AML-193 (cell line): Measurements from ENCODE around the gene SLC25A19.
A peak's percentile ranks its signal among the peaks of the same experiment; 100 is the strongest.
"Not testable (repeated sequence)": the region's sequence is repeated elsewhere in the genome, so short reads cannot be mapped to it uniquely, and the experiment has no call there.

Experiments
- DNase-seq, 2 experiments: peaks; one replicate each; lab custom pipeline; 2025; lab: John Stamatoyannopoulos, UW

SLC25A19 gene

DNA sequence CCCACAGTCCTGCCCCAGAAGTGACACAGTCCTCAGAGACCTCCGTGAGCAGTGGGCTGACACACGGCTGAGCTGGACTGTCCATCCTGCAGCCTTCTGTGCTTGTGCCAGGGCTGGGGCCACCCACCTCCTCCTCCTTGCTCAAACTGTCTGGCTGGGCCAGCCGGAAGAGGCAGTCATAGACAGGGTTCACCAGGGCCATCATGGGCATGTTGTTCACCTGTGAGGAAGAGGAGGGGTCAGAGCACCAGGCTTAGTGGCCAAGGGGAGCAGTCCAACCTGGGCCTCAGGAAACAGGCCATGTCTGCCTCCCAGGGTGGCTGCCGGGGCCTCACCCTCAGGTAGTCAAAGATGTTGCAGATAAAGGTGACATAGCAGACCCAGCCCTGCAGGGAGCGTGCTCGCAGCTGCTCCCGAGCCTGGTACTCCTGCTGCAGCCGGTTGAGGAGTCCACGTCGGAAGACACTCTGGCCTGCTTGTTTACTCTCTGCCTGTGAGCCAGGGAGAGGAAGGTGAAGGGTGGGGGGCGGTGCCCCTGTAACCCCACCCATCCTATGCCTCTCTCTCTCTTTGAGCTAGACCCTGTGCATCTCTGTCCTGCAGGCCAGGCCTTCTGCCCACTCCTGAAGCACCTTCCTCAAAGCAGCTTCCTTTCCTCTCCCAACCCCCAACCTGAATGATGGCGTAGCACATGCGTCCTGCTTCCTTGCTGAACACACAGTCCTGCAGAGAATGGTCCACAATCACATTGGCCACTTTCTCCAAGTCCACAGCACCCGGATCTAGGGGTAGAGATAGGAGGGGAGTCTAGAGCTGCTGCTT, 21.6 kb downstream of the SLC25A19 start:
- no peak for DNase-seq

DNA sequence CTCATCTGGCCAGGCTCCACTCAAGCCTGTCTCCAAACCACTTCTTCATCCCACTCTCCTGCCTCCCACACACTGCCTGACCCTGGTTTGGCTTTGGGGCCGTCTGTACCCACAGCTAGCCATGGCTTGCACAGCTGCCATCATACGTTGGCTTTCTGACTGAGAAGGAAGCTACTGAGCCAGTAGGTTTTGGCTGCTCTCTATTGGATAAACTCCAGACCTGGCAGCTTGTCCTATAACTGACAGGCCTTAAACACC, 22.2 kb downstream of the SLC25A19 start:
- DNase-seq = no peak

DNA sequence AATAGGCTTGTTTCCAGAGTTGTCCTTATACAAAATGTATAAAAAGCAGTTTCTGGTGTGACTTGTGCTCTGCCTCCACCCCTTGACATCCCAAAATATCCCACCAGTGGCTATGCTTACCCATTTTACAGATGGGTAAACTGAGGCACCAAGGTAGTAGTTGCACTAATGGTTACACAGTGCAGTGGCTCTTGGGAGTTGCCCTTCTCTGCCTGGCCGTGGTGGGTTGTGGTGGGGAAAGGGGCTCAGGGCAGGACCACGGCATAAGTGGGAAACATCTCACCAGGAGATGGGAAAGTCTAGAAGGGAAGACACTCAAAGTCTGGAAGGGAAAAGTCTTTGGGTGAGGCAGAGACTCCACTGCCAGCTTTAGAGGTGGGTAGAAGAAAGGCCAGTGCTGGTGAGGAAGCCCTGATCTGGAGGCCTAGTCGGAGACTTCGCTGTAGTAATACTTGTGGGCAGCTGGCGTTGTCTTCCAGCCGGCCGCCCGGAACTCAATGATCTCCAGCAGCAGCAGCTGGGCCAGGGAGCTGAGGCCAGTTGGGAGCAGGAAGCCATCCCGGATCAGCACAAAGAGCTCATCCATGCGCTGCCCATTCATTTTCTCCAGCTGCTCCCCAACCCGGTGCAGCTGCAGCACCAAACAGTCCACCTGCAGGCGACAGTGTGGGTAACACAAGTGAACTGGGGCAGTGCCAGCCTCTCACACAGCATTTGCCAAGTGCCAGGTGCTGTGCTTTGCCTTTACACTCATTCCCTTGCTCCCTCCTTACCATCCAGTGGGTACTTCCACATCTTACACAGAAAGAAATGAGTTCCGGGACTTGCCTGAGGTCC, 22.7 kb downstream of the SLC25A19 start:
- no peak for DNase-seq

DNA sequence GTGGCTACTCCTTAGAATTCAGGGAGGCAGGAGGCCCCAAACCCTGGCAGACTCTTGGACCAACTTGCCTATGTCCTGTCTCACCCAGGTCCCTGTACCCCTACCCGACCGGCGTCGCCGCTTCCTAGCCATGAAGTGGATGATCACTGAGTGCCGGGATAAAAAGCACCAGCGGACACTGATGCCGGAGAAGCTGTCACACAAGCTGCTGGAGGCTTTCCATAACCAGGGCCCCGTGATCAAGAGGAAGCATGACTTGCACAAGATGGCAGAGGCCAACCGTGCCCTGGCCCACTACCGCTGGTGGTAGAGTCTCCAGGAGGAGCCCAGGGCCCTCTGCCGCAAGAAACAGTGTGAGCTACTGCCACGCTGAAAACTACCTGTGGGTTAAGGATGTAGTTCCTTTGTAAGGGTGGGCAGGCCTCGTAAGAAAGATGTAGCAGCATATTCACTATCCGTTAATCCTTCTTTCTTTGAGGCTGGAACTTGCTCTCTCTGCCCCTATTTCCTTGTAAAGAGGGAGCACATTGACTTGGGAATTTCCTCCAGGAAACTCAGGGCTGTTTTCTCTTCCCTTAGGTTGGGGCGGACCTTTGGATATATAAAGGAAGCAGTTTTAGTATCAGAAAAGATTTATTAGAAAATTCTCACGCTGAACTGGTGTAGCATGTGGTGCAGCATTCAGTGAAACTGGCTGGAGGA, 23.5 kb downstream of the SLC25A19 start:
- DNase-seq = no peak

DNA sequence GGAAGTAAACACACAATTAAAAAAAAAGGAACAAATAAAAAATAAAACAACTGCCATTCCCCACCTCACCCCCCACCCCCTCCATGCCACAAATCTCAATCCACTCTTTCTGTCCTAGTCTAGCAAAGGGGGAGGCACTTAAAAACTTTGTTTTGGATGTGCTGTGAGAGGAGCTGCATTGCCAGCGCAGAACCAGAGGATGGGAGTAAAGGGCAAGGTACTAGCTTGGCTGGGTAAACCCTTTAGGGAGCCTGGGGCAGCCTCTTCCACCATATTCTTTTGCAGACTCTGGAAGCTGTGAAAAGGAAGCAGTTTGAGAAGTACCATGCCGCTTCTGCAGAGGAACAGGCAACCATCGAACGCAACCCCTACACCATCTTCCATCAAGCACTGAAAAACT, 26.2 kb downstream of the SLC25A19 start:
- no peak for DNase-seq

DNA sequence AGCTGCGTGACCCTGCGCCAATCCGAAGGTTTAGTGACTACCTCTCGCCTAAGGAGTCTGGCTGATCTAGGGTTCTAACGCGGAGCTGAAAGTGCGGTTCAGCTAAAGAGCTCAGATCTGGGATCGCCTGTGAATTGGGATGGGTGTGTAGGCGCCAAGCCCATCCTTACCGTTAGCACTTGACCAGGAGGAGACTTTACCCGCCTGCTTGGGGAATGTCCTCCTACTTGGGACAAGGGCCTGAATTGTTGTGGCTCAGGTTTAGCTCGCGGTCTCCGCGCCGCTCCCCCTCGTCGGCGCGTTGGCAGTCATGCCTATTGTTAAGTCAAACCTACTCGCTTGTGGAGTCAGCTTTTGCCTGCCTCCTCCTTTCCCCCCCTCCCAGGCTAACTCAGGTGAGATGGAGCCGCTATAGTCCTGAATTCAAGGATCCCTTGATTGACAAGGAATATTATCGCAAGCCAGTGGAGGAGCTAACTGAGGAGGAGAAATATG, 27.1 kb downstream of the SLC25A19 start:
- no peak for DNase-seq

DNA sequence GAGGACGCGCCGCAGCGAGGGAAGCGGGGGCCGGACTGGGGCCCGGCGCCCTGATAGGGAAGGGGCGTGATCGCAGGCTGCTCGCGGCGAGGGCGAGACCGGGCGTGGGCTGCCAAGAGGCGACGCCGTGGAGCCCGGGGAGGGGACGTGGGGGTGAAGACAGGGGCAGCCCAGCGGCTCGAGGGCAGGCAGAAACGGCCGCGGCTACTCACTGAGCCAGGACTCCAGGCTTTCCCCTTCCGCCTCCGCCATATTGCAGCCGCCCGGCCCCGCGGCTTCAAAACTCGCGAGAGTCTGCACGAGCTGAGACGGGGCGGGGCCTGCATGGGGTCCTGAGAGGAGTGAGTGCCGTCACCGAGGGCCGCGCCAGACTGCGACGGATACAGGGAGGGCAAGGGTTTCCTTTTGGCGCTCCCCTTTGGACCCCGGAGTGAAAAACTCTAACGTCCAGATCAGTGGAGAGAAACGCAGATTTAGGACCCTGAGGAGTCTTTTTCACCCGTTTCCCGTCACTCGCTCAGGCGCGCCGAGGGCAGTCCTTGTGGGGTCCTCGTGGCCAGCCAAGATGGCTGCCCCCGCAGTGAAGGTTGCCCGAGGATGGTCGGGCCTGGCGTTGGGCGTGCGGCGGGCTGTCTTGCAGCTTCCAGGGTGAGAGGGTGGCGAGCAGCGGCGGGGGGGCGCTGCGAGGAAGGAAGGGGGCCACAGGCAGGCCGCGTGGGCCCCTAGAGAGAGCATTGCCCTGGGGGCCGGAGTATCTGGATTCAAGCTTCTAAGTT, 27.7 kb downstream of the SLC25A19 start, which contains the start of the genes GGA3 and MRPS7:
GGA3 (minus strand) TSS at position 271 of the 776 bp plus-strand sequence; CDS start at position 252, 19 bp downstream.
MRPS7 (plus strand) TSS at position 544 of the 776 bp plus-strand sequence; CDS start at position 566, 22 bp downstream.
- DNase-seq = peak; percentile 94

DNA sequence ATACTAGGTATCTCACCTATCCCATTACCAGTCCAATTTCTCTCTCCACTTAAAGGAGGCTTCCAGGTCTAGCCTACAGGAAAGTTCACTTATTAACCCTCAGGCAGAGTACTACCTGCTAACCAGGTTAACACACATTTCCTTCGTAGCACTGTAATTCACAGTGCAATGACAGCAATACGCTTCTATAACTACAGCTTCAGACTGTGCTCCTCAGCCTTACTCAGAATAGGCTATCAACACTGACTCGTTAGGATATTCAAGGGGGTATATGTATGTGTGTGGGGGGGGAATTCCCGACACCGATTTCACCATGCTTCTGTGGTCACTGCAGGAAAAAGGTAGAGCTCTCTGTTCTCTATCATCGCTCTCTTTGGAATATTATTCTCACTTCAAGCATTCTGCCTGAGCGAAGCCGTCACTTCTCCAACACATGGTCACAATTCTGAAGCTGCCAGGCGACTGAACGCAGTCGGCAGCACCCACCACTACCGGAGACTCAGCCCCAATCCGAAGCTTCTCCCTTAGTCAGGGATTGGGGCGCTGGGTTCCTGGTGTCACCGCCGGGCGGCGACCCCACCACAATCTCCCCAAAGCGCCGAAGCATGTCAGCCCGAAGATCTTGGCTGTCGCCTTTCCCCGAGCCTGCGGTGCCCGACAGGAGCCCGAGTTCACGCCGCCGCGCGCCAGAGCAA, 28.4 kb downstream of the SLC25A19 start:
- DNase-seq = no peak

DNA sequence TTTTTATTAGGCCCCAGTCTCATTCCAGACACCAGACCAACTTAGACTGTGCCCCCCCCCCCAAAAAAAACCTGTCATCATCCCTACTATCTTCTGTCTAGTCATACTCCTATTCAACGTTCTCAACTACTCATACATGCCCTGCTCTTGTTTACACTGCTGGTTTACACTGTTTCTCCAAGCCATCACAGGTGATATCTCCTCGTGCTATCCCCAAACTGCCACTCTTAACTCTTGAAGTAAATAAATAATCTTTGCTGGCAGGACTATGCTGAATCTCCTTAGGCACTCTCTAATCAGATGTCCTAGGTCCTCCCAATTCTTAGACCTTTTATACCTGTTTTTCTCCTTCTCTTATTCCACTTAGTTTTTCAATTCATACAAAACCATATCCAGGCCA, 32.0 kb downstream of the SLC25A19 start:
- DNase-seq = not testable (repeated sequence)

DNA sequence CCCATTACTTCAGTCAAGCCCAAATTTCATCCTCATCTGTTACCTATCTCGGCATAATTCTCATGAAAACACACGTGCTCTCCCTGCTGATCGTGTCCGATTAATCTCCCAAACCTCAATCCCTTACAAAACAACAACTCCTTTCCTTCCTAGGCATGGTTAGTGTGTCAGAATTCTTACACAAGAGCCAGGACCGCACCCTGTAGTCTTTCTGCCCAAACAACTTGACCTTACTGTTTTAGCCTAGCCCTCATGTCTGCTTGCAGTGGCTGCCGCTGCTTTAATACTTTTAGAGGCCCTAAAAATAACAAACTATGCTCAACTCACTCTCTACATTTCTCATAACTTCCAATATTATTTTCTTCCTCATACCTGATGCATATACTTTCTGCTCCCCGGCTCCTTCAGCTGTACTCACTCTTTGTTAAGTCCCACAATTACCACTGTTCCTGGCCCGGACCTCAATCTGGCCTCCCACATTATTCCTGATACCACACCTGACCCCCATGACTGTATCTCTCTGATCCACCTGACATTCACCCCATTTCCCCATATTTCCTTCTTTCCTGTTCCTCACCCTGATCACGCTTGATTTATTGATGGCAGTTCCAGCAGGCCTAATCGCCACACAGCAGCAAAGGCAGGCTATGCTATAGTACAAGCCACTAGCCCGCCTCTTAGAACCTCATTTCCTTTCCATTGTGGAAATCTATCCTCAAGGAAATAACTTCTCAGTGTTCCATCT, 33.1 kb downstream of the SLC25A19 start:
- DNase-seq = not testable (repeated sequence)

DNA sequence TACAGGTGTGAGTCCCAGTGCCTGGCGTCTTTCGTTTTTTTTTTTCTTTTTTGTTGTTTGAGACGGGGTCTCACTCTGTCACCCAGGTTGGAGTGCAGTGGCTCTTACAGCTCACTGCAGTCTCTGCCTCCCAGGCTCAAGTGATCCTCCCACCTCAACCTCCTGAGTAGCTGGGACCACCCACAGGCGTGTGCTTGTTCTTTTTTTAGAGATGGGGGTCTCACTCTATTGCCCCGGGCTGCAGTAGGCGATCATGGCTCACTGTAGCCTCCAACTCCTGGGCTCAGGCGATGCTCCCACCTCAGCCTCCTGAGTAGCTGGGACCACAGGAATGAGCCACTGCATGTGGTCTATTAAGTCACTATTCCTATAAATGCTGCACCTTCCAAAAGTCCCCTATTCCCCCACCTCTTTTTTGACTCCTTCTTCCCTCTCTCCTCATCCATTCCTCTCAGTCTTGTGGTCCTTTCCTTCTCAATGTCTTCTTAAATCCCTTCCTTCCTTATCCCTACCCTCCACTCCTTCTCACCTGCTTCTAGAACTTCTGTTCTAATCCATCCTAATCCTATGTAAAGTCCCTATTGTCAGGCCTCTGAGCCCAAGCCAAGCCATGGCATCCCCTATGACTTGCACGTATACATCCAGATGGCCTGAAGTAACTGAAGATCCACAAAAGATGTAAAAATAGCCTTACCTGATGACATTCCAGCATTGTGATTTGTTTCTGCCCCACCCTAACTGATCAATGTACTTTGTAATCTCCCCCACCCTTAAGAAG, 37.0 kb downstream of the SLC25A19 start:
- no peak for DNase-seq

DNA sequence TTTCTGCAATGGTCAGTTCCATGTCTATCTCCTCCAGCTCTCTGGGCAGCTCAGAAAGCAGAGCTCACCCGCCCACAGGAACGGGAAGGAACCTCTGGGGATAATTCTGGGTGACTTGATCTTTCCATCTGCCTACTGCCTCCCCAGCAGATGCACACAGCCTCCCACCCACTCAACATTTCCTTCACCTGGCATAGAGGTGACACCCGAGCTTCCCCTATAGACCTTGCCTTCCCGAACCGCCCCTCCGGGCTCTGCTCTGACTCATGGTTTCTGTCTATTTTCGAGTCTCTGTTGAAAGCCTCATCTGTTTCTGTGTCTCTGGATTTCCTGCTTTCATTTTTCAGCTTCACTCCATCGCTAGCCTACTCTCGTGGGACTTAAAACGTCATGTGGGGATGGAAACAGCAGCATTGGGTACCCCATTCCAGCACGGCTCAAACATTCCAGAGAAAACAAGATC, 39.2 kb downstream of the SLC25A19 start:
- DNase-seq = no peak

DNA sequence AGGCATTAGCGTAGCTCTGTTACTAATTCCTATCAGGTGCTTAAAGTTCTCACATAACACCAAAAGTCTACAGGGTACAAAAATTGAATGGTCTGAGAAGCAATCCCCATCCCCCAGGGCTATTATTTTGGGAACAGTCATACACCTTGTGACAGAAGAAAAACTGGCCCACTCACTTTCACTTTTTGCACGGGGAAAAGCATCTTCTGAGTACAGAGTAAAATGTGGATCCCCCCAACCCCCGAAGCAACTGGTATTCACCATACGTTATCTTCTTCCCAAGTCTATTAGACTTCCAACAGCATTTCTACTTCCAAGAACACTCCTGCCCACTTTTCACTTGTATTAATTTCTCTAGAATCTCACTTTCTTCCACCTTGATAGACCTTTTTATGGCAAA, 39.7 kb downstream of the SLC25A19 start:
- DNase-seq = no peak

DNA sequence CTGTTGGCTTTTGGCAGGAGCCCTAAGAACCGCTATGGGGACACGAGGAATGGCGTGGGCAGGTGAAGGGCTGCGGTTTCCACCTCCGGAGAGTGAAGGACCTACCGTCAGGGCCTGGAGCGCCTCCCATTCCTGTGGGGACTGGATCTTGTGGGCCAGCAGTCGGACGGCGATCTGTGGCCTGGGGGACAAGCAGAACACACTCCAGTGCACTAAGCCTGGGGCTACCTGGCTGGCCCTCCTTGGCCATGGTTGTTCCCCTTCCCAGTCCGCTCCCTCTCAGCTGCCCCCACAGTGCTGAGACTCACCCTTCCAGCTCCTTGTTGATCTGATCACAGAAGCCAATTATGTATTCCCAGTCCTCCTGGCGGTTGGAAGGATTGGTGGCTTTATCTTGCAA, 42.8 kb downstream of the SLC25A19 start:
- DNase-seq = no peak

DNA sequence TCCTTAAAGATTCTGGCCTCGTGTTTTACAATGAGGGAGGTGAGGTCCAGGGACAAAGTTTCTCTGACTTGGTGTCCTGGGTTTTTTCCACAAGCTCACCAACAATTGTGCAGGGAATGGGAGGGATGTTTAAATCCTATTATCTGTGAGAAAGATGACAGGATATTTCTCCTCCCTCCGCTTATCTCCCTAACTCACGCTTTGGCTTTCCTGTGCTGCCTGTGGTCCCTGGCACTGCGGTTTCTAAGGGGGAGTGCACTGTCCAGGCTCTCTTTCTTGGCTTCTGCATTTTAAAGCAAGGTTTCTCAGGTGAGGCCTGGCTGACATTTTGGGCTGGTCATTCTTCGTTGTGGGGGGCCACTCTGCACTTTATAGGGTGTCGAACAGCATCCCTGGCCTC, 44.2 kb downstream of the SLC25A19 start:
- no peak for DNase-seq

DNA sequence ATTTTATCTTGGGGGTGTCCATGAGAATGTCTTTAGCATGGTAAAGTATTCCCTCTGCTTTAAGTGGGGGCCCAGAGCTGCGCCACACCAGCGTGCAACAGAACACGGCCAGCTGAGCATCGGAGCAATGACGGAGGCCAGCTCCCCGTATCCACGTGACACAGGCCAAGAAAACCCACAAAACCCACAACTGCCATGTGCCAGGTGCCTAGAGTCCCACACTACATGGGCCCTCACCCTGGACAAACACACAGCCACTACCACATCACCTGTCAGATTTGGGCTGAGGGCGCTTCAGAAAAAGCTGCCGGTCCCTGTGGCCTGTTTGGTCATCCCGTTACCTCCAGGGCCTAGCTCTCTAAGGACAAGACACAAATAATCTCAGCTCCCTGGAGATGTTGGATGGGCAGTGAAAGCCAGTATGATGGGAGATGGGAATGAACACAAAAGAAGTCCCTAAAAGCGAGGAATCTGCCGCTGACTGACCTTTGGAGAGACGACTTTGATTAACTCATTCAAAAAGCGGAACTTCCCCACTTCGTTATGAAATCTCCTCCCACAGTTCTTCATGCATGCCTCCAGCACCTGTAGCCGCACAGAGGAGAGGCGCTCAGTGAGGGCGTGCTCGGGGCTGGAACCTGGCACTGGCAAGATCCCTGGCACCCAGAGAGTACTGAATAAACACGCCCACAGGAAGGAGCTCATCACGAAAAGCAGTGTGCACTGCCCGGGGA, 44.9 kb downstream of the SLC25A19 start:
- peak; percentile 50 to 58 for DNase-seq

DNA sequence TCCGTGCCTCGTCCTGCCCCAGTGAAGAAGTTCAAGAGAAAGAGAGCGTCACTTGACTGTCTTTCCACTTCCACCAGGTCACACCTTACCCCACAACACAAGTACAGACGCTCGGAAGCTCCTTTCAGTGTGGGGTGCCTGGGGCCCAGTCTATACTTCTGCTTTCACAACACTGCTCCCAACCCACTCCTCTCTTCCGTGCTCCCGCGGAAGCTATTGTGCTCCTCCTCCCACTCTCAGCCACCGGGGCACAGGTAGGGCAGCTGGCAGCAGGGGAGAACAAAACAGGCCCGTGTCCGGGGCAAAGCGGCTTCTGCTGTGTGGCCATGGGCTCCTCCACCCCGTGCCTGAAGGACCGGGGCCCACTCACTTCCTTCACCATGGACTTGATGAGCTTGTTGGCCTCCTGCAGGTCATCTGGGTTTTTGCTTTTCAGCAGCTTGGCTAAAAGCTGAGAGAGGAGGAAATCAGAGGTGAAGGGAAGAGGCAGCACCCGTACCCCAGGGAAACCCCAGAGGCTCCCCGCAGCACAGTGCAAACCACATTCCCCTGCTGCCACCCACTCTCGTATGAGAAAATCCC, 46.7 kb downstream of the SLC25A19 start:
- DNase-seq = no peak

DNA sequence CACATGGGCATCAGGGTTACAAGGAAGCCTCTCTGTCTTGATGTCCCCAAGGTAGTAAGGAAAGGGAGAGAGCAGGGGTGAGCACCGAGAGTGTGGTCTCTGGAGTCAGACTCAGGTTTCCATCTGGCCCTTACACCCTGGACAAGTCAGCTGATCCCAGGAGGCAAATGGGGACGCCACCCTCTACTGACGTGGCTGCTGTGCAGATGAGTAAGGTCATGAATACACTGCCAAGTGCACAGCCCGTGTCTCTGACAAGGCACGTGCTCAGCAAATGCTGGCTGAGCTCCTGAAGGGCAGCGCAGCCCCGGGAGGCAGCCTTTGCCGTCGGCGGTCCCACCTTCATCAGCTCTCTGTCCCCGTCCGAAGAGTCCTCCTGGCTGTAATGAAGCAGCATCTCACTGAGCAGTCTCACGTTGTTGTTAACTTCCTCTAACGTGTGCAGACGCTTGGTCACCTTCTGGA, 47.2 kb downstream of the SLC25A19 start:
- no peak for DNase-seq
